ENCODE results near the gene SPG7. TPM values are rescaled to one million over a fixed set of nuclear protein-coding genes. Genes with fewer than 3 reads are reported as not detected.
"Not testable (repeated sequence)": the region's sequence is repeated elsewhere in the genome, so short reads cannot be mapped to it uniquely, and the experiment has no call there.

SPG7 gene
- total RNA-seq, 4 donors from 2014 or later: 58.8 to 94.3 (median 83.3) TPM

DNA sequence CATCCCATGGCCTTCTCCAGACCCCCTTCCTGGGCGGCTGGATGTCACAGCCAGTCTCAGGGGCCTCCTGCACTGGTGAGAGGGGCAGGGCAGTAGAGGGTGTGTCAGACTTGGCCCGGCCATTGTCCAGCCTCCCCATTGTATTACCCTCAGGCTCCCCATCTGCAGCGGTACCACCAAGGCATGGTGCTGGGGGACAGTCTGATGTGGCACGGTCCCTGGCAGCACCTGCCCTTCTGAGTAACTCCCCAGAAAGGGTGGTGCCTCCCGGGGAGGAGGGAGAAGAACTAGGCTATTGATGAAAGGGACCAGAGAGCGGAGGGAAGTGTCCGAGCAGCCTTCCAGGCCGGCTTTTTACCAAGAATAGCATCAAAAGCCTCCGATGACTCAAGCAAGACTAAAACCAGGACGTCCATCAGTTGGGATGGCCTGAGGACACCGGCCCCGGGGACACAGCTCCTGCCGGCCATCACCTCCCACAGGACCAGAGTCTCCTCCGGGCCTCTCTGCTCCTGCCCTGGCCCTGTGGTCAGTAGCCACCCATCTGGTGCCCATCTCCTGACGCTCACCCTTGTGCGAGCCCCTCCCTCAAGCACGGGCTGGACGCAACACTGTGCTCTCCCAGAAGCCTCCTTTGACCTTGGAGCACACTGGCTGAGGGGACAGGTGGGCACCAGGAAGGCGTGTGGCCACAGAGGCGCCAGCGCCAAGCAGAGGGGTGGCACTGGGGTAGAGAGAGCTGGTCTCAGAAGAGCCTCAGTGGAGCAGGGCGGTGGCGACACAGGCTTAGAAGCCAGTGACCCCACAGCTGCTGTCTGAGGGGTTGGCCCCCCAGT lies 61.5 kb downstream of the SPG7 start:
- H3K4me3 ChIP-seq: no peak overlapping the region
- 69% methylated on average over 19 of the region's 23 CpGs for WGBS
- H3K36me3 ChIP-seq: peaks cover 0 to 3% (median 3%) of the 10 kb centered on the region in 4 donors
- H3K27me3 ChIP-seq: peaks cover 0 to 65% (median 15%) of the 10 kb centered on the region in 4 donors
- peaks cover 25 to 40% (median 32%) of the 10 kb centered on the region in 4 donors for H3K4me1 ChIP-seq
- H3K27ac ChIP-seq (replicated peaks in 1 of 4): no peak overlapping the region
- H3K9me3 ChIP-seq: no peaks in the 10 kb centered on the region
- TF ChIP-seq, protein P1, sequence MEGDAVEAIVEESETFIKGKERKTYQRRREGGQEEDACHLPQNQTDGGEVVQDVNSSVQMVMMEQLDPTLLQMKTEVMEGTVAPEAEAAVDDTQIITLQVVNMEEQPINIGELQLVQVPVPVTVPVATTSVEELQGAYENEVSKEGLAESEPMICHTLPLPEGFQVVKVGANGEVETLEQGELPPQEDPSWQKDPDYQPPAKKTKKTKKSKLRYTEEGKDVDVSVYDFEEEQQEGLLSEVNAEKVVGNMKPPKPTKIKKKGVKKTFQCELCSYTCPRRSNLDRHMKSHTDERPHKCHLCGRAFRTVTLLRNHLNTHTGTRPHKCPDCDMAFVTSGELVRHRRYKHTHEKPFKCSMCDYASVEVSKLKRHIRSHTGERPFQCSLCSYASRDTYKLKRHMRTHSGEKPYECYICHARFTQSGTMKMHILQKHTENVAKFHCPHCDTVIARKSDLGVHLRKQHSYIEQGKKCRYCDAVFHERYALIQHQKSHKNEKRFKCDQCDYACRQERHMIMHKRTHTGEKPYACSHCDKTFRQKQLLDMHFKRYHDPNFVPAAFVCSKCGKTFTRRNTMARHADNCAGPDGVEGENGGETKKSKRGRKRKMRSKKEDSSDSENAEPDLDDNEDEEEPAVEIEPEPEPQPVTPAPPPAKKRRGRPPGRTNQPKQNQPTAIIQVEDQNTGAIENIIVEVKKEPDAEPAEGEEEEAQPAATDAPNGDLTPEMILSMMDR (IDR thresholded peaks at IDR 0.05): no peak
- TF ChIP-seq EP300 (IDR thresholded peaks at IDR 0.05) (no peak), POLR2AphosphoS5 (IDR thresholded peaks at IDR 0.05) (no peak), POLR2A (IDR thresholded peaks at IDR 0.05; ENCODE audit: low read depth) (no peak)
- DNase-seq (ENCODE audit: extremely low spot score): no peak
- intact Hi-C loops (cut with DNase I): no loop called here

- Histone ChIP-seq H3K9me3 (no peaks in the 10 kb centered on the region), H3K27me3 (peaks cover 0 to 72% (median 22%) of the 10 kb centered on the region in 4 donors), H3K4me1 (peaks cover 25 to 40% (median 32%) of the 10 kb centered on the region in 4 donors), H3K27ac (replicated peaks in 1 of 4) (no peak overlapping the region), H3K36me3 (no peaks in the 10 kb centered on the region), H3K4me3 (no peak overlapping the region)
- intact Hi-C loops (cut with DNase I): no loop called here
- DNase-seq (ENCODE audit: extremely low spot score): no peak
- TF ChIP-seq POLR2A (IDR thresholded peaks at IDR 0.05; ENCODE audit: low read depth): no peak
- TF ChIP-seq POLR2AphosphoS5 (IDR thresholded peaks at IDR 0.05): no peak
- TF ChIP-seq EP300 (IDR thresholded peaks at IDR 0.05): no peak
- TF ChIP-seq, protein P1 (IDR thresholded peaks at IDR 0.05): no peak
- WGBS: 84% methylated on average over 28 of the region's 30 CpGs
Observed at GRCh38 chr16:89570342-89570923, 62.2 kb downstream of the SPG7 start.

DNA sequence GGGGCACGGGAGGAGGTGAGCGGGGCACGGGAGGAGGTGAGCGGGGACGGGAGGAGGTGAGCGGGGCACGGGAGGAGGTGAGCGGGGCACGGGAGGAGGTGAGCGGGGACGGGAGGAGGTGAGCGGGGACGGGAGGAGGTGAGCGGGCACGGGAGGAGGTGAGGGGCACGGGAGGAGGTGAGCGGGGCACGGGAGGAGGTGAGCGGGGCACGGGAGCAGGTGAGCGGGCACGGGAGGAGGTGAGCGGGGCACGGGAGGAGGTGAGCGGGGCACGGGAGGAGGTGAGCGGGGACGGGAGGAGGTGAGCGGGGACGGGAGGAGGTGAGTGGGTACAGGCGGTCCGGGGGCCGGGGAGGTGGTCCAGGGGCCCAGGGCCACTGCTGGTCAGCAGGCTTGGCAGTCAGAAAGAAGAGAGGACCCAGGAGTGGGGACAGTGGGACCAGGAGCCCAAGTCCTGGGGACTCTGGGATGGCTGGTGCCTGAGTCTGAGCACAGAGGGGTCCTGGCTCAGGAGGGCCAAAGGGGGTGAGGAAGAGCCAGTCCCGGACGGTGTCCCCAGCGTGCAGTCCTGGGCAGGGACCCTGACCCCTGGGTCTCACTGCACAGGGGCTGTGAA lies 62.9 kb downstream of the SPG7 start:
- H3K4me3 ChIP-seq; H3K36me3 ChIP-seq; intact Hi-C loops (cut with DNase I); H3K9me3 ChIP-seq; H3K27ac ChIP-seq (replicated peaks in 1 of 4); DNase-seq (ENCODE audit: extremely low spot score): not testable (repeated sequence)
- WGBS: 88% methylated on average over 34 of the region's 36 CpGs
- peaks cover 22 to 40% (median 31%) of the 10 kb centered on the region in 4 donors for H3K4me1 ChIP-seq
- H3K27me3 ChIP-seq: peaks cover 1 to 79% (median 26%) of the 10 kb centered on the region in 4 donors

DNA sequence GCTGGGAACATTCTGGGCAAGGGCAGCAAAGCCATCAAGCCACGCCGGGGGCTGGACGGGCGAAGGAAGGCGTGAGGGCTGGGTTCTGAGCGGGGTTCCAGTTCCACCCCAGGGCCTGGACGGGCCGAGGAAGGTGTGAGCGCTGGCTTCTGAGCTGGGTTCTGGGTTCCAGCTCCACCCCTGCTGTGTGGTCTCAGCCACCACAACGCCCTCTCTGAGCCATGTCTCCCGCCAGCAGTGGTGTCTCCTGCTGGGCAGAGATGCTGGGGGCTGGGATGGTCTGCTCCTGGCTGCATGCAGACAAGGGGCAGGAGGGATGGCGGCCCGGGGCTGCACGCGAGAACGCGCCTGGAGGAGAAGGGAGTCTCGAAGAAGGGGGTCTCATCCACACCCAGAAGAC lies 63.4 kb downstream of the SPG7 start:
- intact Hi-C loops (cut with DNase I): no loop called here
- no peak overlapping the region for H3K4me3 ChIP-seq
- H3K36me3 ChIP-seq: no peaks in the 10 kb centered on the region
- H3K27ac ChIP-seq (replicated peaks in 1 of 4): no peak overlapping the region
- no peak for TF ChIP-seq POLR2A (IDR thresholded peaks at IDR 0.05; ENCODE audit: low read depth)
- TF ChIP-seq, protein P1 (IDR thresholded peaks at IDR 0.05): no peak
- no peak for TF ChIP-seq POLR2AphosphoS5 (IDR thresholded peaks at IDR 0.05)
- no peak for TF ChIP-seq EP300 (IDR thresholded peaks at IDR 0.05)
- H3K4me1 ChIP-seq: peaks cover 22 to 40% (median 31%) of the 10 kb centered on the region in 4 donors
- H3K9me3 ChIP-seq: no peaks in the 10 kb centered on the region
- WGBS: 67% methylated on average over 12 of the region's 18 CpGs
- no peak for DNase-seq (ENCODE audit: extremely low spot score)
- peaks cover 6 to 84% (median 31%) of the 10 kb centered on the region in 4 donors for H3K27me3 ChIP-seq

DNA sequence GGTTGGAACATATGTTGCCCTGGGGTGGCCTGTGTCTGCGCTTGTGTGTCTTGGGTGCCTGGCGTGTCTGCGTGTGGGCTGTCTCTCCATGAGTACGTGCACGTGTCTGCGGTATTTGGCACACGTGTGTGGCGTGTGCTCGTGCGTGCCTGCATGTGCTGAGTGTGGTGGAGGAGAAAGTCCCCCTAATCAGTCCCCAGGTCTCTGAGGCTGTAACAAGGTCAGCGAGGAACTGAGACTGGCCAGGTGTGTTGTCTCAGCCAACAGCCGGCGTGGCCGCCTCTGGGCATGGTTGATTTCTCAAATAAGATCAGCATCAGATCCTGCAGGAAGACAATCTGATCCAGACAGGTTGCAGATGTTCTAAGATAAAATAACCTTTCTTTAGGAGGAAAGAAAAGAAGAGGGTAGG lies 63.9 kb downstream of the SPG7 start:
- 0% methylated on average over 2 of the region's 14 CpGs for WGBS
- no peak overlapping the region for H3K27ac ChIP-seq (replicated peaks in 1 of 4)
- peaks cover 22 to 40% (median 31%) of the 10 kb centered on the region in 4 donors for H3K4me1 ChIP-seq
- H3K9me3 ChIP-seq: no peaks in the 10 kb centered on the region
- intact Hi-C loops (cut with DNase I): no loop called here
- no peak overlapping the region for H3K4me3 ChIP-seq
- no peak for DNase-seq (ENCODE audit: extremely low spot score)
- no peaks in the 10 kb centered on the region for H3K36me3 ChIP-seq
- peaks cover 6 to 89% (median 34%) of the 10 kb centered on the region in 4 donors for H3K27me3 ChIP-seq
- TF ChIP-seq POLR2A (IDR thresholded peaks at IDR 0.05; ENCODE audit: low read depth) (no peak), POLR2AphosphoS5 (IDR thresholded peaks at IDR 0.05) (peak in 1 of 2 donors; percentile 4)
